OCI-LY3 (cell line): ENCODE data around the gene PLCB4.

Experiments used
- CTCF ChIP-seq: fragments of 200-600, 300-600 bp; sonication (generic); IDR thresholded peaks from 2 replicates; pipeline ENCODE4 v1.5.1; 2014; ENCODE audit warnings: antibody characterized with exemption, low read length, low read depth
- EZH2phosphoT487 ChIP-seq: fragments of 200-600 bp; shearing (Covaris generic); IDR thresholded peaks from 2 replicates; pipeline ENCODE4 v1.6.1; 2018; ENCODE audit warnings: antibody characterized with exemption, mixed run types, low read depth

GRCh38 chr20:9204979-9205378 lies 136.1 kb downstream of the PLCB4 start:
- TF ChIP-seq CTCF, result no peak
- TF ChIP-seq EZH2phosphoT487, result no peak
